Type B pancreatic cell (in vitro differentiated cells): Measurements from ENCODE around the gene CFAP58. TPM values are rescaled to one million over a fixed set of nuclear protein-coding genes. Genes with fewer than 3 reads are reported as not detected.

ENCODE experiments used
- DNase-seq: peaks from one replicate; pipeline ENCODE4 v3.0.0; 2021; ENCODE audit warnings: mixed read lengths; ENCODE audit not compliant: unreplicated experiment; ENCODE audit errors: extremely low spot score
- H3K27ac Mint-ChIP-seq: 2 replicates; pipeline ENCODE4 v1.8.0; 2021; ENCODE audit warnings: mild to moderate bottlenecking, mixed read lengths
- H3K27me3 Mint-ChIP-seq: 2 replicates; pipeline ENCODE4 v1.8.0; 2021; ENCODE audit warnings: mixed read lengths
- H3K36me3 Mint-ChIP-seq: 2 replicates; pipeline ENCODE4 v1.8.0; 2021; ENCODE audit warnings: mixed read lengths
- H3K4me1 Mint-ChIP-seq: one replicate; pipeline ENCODE4 v1.8.0; 2021; ENCODE audit warnings: mixed read lengths; ENCODE audit not compliant: unreplicated experiment
- H3K4me3 Mint-ChIP-seq: 2 replicates; pipeline ENCODE4 v1.8.0; 2021; ENCODE audit warnings: mild to moderate bottlenecking, mixed read lengths
- H3K9me3 Mint-ChIP-seq: 2 replicates; pipeline ENCODE4 v1.8.0; 2021; ENCODE audit warnings: mixed read lengths
- CTCF ChIP-seq: fragments of 200-600 bp; sonication (generic); conservative IDR thresholded peaks from 2 replicates; pipeline ENCODE4 v1.5.0; 2021; ENCODE audit warnings: antibody characterized with exemption, mild to moderate bottlenecking
- total RNA-seq: library from RNA; stranded (reverse); gene quantifications from 2 replicates; pipeline ENCODE4 v1.2.1, GENCODE V29; 2021; ENCODE audit warnings: low replicate concordance

The CFAP58 gene
- total RNA-seq, 1 donor from 2014 or later = 0.34 TPM

GRCh38 chr10:104351919-104352318, 1.7 kb upstream of the CFAP58 start:
- peaks cover 5% of the 10 kb centered on the region for H3K9me3 Mint-ChIP-seq
- no peaks in the 10 kb centered on the region for H3K36me3 Mint-ChIP-seq
- DNase-seq = no peak
- H3K27me3 Mint-ChIP-seq = peaks cover 17% of the 10 kb centered on the region
- peaks cover 3% of the 10 kb centered on the region for H3K4me1 Mint-ChIP-seq
- no peak for TF ChIP-seq CTCF
- no peak overlapping the region for H3K4me3 Mint-ChIP-seq
- H3K27ac Mint-ChIP-seq = no peak overlapping the region

- Mint-ChIP-seq H3K27ac (no peak overlapping the region), H3K27me3 (peaks cover 9% of the 10 kb centered on the region), H3K4me3 (no peak overlapping the region), H3K36me3 (no peaks in the 10 kb centered on the region), H3K4me1 (no peaks in the 10 kb centered on the region), H3K9me3 (no peaks in the 10 kb centered on the region)
- no peak for TF ChIP-seq CTCF
- no peak for DNase-seq
Observed at GRCh38 chr10:104359811-104360210, 6.2 kb downstream of the CFAP58 start.

GRCh38 chr10:104367904-104368303, 14.3 kb downstream of the CFAP58 start:
- Mint-ChIP-seq H3K4me3 (no peak overlapping the region), H3K9me3 (peaks cover 9% of the 10 kb centered on the region), H3K27me3 (peaks cover 22% of the 10 kb centered on the region), H3K36me3 (no peaks in the 10 kb centered on the region), H3K27ac (no peak overlapping the region), H3K4me1 (peaks cover 6% of the 10 kb centered on the region)
- TF ChIP-seq CTCF = no peak
- DNase-seq = no peak

DNA sequence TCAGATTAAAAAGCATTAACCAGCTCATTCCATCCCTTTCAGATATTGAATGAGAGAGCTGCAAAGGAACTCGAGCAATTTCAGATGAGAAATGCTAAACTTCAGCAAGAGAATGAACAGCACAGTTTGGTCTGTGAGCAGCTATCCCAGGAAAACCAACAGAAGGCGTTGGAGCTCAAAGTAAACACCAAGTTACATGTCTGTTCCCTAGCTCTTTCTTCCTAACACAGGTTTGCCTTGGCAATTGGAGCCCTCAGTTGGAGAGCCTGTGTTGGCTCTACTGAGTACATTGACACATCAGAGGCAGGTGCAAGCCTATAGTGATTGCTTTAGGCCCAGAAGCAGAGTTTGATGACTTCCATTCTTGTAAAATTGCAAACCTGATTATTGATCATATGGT, 14.7 kb downstream of the CFAP58 start:
- Mint-ChIP-seq H3K36me3 (no peaks in the 10 kb centered on the region), H3K9me3 (peaks cover 9% of the 10 kb centered on the region), H3K27me3 (peaks cover 19% of the 10 kb centered on the region), H3K4me1 (peaks cover 6% of the 10 kb centered on the region), H3K27ac (no peak overlapping the region), H3K4me3 (no peak overlapping the region)
- TF ChIP-seq CTCF = no peak
- no peak for DNase-seq

DNA sequence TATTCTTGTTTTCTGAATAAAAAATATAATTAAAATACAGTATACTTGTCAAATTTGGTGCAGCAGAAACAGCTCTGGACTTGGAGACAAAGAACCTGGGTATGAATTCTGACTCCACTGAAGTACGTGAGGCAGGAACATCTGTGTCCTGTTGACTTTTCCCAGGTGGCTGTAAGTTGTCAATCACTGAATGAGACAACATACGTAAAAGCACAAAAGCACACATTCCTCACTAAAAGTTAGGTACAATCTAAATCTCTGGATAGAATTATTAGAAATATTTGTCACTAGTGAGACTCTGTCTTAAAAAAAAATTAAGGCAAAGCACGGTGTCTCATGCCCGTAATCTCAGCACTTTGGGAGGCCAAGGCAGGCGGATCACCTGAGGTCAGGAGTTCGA, 18.1 kb downstream of the CFAP58 start:
- Mint-ChIP-seq H3K9me3 (peaks cover 9% of the 10 kb centered on the region), H3K36me3 (no peaks in the 10 kb centered on the region), H3K27me3 (peaks cover 13% of the 10 kb centered on the region), H3K27ac (no peak overlapping the region), H3K4me1 (peaks cover 6% of the 10 kb centered on the region), H3K4me3 (no peak overlapping the region)
- no peak for DNase-seq
- TF ChIP-seq CTCF = no peak

GRCh38 chr10:104374591-104374990, 21.0 kb downstream of the CFAP58 start:
- H3K4me3 Mint-ChIP-seq = no peak overlapping the region
- no peak overlapping the region for H3K27ac Mint-ChIP-seq
- H3K27me3 Mint-ChIP-seq = peaks cover 4% of the 10 kb centered on the region
- no peaks in the 10 kb centered on the region for H3K36me3 Mint-ChIP-seq
- no peaks in the 10 kb centered on the region for H3K4me1 Mint-ChIP-seq
- peaks cover 9% of the 10 kb centered on the region for H3K9me3 Mint-ChIP-seq
- no peak for TF ChIP-seq CTCF
- DNase-seq = no peak
